NCI-H2081 (cell line): ENCODE measurements around the gene LRRC28.
A peak's percentile ranks its signal among the peaks of the same experiment; 100 is the strongest.

ENCODE experiments used
- DNase-seq, 2 experiments: peaks; one replicate each; lab custom pipeline; 2025; lab: John Stamatoyannopoulos, UW

Gene LRRC28

DNA sequence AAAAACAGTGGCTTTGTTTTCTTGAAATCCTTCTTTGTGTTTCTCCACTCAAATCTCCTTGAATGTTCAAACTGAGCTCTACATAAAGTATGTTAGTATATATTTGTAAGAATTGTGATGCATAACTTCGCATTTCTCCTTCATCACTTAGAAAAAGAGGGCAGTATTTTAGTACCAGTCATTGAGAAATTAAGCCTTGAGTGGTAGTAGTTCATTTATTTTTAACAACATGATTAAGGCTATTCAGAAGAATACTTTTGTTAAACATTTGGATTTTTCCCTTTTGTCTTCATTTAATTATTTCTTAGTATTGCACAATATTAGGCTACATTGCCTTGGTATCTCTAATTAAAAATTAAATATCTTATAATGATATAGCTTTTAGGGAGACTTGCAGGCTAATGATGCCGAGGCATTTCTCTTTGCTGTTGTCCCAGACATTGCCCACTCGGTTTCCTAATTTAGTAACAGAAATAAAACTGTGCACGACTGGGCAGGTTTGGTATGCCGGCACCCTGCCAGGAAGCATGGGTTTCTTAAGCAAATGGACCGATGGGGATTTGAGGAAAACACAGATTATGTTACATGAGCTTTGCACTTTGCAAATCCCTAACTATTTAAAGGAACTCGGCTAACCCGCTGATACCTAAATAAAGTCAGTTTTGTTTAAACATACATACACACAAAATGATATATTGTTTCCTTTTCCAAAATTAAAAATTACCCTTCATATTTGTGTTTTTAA lies 54.7 kb downstream of the LRRC28 start:
- DNase-seq, result peak in 1 of 2 experiments; percentile 75

DNA sequence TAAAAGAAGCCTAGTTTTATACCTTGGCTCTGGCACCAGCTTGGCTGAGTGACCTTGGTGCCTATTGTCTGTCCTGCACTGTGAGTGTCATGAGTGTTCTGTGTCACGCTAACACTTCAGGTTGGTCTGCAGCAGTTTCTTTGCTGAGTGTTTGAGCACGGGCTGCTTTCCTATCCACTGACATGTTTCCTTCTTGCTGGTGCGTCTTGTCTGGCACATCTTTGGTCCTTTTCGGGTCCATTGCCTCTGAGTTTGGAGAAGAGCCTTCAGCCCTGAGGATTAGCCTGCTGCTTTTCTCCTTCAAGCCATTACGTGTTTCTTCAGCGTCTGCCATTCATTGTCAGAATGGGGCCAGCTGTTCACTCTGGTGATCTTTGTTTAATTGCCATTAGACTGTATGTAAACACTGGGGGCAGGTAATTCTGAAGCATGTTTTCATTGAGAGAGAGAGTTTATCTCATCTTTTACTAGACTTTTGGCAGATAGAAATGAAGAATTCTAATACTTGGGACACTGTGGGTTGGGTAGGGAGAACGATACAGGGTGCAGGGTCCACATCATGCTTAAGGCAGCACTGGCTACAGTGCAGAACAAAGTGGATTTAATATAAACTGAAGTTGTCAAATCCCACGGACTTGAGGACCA lies 55.5 kb downstream of the LRRC28 start:
- DNase-seq, result peak; percentile 19 to 66

DNA sequence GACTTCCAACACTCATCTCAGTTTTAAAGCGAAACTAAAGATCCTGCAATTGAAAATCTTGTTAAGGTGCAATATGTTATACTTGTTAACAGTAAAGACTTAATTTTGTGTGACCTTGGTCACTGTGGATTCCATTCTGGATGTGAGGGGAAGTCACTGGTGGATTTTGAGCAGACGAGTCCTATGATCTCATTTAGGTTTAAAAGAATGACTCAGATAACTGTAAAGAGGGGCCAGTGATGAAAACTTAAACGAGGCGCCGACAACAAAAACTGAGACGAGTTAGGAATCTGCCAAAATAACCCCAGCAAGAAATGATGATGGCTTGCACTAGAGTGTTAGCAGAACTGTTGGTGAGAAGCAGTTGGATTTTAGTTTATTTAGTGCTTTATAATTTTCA lies 56.5 kb downstream of the LRRC28 start:
- DNase-seq, result no peak

DNA sequence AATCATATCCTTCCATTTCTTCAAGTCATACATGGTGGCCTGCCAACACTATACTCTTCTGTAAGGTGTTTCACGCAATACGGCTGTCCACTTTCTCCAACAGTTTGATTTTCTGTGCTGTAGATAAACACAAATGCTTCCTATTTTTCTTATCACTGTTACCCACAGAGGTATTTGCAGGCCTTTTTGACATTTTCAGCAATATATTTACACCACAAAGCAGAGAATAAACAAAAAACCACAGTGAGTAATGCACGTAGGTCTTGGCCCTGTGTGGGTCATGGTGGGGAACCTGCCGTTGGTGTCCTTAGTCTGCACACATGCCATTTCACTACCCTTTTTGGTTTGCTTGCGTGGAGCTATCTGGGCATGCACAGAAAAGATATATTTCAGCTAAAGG lies 59.5 kb downstream of the LRRC28 start:
- no peak for DNase-seq

DNA sequence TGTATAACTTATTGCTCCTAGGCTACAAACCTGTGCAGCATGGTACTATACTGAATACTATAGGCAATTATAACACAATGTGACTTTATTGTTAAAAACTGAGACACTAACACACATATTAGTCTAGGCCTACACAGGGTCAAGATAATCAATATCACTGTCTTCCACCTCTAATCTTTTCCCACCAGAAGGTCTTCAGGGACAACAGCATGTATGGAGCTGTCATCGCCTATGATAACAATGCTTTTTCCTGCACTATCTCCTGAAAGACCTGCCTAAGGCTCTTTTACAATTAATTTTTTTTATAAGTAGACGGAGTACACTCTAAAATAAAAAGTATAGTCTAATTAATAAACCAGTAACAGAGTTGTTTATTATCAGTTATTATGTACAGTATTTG lies 60.9 kb downstream of the LRRC28 start:
- DNase-seq, result no peak

DNA sequence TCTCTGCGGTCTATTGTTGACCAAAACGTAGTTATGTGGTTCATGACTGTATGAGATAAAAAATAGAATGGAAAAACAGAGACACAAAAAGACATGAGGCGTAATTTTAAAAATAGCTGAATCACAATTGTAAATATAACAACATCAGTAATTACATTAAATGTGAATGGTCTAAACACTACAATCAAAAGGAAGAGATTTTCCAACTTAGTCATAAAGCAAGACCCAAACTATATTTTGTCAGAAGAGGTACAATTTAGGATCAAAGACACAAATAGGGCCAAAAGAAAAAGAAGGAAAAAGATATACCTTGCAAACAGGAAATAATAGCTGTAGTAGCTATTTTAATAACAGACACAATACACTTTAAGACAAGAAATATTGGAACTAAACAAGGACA lies 61.5 kb downstream of the LRRC28 start:
- no peak for DNase-seq

DNA sequence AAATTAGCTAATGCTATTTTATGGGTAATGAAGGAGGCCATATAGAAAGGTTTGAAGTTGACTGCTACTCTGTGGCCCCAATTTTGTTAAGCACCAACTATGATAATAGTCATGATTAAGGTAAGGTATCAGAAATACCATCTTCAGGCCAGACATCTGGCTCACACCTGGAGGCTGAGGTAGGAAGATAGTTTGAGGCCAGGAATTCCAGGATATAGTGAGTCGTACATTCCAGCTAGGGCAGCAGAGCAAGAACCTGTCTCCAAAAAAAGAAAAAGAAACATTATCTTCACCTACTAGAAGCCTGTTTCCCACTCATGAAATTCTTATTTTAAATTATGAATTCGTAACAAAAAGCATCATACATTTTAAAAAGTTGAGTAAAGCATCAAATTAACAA lies 64.4 kb downstream of the LRRC28 start:
- DNase-seq, result no peak

DNA sequence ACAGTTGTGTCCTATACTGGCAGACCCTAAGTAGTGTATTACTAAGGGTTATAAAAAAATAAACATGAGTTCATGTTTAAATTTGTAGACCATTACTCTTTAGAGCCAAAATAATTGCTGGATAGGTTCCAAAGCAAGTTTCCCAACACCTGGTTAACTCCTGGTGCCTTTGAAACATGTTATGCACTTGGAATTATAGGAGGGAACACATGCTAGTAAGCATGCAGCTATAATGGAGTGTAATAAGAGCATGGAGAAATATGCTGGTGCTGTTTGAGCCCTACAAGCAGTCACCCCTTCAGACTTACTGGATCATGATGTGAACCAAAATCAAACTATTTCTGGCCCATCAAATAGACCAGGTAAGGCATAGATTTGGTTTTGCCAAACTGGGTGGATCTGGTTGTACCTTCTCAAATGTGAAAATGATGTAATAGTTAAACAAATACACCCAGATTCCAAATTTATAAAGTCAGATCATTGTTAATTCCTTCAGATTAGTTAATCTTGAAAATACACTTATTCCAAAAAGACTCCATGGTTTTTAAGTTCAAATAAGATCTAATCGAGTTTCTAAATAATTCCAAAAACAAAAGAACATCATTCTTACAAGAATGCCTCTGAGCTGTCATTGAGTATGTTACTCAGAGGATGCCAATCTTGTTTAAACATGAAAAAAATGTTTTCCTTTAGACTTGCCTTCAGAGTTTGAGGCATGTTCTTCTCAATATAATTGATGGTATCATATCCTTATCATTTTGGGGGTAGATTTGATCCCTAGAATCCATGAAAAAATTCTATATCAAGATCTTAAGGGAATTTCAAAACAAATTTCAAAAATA lies 69.3 kb downstream of the LRRC28 start:
- DNase-seq, result no peak

DNA sequence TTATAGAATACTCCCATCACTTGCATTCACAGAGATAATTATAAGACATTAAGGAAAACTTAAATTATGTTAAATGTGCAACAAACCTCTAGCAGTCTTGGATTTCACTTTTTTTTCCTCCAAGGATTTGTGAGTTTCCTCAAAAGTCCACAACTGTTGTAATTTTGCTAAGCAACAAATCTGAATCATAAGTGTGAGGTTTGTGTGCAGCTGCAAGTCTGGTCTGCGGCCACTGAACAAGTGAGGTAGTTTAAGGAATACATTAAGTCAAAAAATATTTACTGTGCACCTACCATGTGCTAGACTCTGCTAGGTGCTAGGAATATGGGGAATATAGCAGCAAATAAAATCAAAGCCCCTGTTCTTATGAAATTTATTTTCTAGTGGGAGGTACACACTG lies 70.2 kb downstream of the LRRC28 start:
- DNase-seq, result no peak

DNA sequence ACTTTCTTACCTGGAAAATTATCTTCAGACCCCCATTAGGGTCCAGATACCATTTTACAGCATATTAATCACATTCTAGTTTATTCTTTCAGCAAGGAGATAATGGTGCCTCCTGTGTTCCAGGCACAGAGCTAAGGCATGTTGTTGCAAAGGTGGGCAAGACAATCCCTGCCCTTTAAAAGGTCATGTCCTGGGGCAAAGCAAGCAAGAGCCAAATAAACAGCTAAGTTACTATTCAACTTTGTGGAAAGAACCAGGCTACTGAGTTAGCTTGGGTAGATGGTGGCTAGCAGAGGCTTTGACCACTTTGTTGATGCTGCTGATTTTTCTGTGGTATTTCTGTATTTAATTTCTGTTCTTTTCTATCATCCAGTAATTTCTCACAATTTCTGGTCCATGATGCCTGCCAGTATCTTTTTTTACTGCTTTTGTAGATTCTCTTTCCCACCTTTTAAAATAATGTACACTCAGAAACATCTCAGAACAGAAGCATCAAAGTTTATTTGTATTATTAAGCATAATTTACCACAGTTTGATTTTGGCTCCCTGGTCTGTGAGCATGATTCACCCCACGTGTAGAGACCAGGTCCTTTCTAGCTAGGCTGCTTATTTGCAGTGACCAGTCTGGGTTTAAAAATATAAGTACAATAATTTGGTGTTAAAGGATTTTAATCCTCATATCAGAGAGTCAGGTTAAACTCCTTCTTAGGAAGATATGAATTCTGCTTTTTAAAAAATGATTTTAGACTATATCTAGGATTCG lies 71.5 kb downstream of the LRRC28 start:
- no peak for DNase-seq

DNA sequence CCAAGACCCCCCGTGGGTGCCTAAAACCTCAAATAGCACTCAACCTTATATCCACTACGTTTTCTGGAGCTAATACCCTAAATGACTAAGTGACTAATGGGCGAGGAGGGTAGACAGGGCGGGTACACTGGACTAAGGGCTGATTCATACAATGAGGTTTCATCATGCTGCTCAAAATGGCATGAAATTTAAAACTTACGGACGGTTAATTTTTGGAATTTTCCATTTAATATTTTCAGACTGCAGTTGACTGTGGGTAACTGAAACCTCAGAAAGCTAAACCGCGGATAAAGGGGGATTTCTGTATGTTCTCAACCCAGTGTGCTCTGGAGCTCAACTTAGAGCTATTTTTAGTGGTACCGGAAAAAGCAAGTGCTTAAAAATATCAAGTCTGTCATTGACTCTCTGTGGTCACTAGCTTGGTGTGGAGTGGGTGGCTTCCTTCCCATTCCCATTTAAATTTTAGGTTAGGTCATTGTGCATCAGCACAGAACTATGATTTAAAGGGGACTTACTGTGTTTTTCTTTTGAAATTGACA lies 72.9 kb downstream of the LRRC28 start:
- DNase-seq, result no peak

DNA sequence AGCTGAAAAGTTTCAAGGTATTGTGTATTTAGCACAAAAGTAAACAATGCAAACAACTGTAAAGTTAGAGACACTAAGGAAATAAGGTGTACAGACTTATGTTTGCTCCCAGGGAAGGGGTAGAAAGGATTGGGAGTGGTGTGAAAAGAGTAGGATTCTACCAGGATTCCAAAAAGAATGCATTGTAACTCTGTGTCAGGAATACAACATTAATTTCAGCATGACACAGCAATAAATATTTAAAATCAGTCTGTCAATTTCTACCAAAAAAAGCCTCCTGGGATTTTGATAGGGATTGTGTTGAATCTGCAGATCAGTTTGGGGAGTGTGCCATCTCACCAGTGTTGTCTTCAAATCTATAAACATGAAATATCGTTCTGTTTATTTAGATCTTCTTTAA lies 73.4 kb downstream of the LRRC28 start:
- DNase-seq, result no peak

DNA sequence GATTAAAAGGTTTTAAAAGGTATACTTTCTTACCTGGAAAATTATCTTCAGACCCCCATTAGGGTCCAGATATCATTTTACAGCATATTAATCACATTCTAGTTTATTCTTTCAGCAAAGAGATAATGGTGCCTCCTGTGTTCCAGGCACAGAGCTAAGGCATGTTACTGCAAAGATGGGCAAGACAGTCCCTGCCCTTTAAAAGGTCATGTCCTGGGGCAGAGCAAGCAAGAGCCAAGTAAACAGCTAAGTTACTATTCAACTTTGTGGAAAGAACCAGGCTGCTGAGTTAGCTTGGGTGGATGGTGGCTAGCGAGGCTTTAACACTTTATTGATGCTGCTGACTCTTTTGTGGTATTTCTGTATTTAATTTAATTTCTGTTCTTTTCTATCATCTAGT lies 75.0 kb downstream of the LRRC28 start:
- DNase-seq, result no peak

DNA sequence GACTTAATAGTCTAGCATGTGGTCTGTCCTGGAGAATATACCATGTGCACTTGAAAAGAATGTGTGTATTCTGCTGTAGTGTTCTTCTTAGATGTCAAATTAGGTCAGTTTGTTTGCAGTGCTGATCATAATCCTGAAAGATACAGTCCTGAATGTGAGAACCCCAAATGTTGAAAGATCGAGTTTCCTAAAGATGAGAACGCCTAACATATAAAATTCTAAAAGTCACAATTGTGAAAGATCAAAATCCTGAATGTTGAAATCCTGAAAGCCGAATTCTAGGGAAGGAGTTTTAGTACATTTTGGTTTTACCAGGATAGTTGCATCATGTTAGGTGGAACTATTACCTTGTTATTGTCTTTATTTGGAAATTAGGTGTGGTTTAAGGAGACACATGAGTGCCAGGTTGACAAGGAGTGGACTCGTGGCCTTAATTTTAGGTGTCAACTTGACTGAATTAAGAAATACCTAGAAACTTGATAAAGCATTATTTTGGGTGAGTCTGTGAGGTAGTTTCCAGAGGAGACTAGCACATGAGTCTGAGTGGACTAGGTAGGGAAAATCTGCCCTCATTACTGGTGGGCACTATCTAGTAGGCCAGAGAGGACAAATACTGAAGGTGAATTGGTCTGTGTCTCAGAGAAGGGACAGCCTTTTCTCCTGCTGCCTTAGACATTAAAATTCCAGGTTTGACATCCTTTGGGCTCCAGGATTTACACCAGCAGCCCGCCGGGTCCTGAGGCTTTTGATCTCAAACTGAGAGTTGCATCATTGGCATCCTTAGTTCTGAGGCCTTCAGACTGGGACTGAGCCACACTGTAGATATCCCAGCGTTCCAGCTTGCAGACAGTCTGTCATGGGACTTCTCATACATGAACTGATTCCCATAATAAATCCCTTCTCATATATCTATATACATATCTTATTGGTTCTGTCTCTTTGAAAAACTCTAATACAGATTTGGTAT lies 77.1 kb downstream of the LRRC28 start:
- no peak for DNase-seq

DNA sequence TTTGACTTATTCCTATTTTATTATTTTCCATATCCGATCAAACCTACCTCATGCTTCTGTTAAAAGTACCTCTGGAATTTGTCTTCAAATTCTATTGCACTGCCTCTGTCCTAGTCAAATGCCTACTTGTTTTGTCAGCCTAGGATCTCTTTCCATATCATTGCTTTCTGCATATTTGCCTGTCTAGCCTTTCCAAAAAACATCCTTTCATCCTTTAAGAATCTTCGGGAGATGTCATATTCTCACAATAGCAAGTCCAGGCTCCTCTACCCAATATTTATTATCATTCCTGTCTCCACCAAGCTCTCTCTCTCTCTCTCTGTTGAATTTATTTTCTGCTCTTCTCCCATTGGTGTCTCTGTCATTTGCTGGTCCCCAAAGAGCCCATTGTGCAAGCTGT lies 80.1 kb downstream of the LRRC28 start:
- no peak for DNase-seq

DNA sequence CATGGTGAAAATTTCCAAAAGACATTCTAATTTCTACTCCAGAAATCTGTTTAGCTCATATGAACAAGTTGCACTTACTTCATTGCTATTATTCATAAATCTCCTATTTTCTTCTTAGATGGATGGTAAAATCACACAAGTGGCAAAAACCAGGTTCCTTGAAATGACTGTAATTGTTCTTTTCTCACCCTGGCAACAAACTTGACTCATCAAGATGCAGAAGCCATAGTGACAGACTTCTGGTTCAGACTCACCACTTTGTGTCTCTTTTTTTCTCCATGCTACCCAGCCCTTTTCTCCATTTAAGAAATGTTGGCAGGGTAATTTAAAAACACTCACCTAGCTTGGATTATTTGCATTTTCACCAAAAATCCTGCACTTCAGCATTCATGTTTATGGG lies 82.1 kb downstream of the LRRC28 start:
- no peak for DNase-seq

DNA sequence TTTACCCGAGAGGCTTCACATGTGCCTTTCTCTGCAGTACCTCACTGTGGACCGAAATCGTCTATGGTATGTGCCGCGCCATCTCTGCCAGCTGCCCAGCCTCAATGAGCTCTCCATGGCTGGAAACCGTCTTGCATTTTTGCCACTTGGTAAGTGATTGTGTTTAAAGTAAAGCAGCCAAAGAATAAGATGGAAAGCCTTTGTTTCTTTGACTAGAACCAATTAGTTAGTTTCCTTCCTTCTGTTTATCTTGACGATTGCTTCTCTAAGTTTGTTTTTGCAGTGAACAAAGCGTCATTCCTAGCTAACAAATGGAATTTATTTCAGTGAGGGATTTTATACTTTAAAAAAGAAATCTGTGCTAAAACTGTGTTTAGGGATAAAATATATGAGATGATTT lies 82.7 kb downstream of the LRRC28 start:
- no peak for DNase-seq

DNA sequence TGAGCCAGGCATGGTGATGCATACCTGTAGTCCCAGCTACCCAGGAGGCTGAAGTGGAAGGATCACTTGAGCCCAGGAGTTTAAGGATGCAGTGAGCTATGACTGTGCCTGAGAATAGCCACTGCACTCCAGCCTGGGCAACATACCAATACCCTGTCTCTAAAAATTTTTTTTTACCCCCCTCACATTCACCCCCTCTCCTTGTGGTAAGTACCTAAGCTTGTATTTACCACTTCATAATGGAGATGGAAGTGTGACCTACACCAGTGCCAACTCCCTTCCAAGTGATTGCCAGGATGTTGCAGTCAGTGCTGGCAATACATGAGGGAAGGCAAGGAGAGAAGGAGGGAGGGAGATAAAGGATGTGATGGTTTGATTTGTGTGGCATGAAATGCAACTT lies 84.2 kb downstream of the LRRC28 start:
- DNase-seq, result no peak

DNA sequence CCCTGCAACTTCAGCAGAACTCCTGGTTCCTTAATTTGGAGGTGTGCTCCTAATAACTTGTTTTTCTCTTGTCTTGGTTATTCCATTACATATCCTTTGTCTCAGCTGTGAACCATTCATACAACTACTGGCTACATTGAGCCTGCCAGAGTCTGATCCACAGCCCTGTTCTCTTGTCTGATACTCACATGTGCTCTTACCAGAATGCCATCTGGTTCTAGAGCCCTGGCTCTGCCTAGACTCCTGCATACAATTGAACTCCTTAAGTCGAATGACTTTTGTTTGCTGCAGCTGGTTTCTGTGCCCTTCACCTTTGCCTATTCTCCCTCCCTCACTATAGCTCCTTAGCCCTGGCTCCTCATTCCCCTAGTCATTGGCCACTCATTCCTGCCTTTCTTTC lies 85.5 kb downstream of the LRRC28 start:
- DNase-seq, result no peak

DNA sequence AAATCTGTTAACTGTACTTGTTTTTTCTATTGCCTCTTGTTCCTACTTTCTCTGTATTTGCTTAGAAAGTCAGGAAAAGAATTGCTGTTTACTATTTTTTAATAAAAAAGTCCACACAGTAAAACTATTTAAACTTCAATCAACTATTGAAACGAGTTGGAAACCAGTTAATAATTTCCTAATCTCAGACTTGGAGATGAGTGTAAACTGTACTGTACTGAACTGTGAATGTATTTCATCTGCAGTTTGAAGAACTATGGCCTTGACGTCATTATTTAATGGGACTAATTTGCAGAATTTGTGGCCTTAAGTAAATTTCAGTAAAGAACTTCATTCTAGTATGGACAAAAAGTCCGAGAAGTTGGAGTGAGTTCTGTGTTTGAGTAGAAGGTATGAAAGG lies 89.1 kb downstream of the LRRC28 start:
- DNase-seq, result no peak

DNA sequence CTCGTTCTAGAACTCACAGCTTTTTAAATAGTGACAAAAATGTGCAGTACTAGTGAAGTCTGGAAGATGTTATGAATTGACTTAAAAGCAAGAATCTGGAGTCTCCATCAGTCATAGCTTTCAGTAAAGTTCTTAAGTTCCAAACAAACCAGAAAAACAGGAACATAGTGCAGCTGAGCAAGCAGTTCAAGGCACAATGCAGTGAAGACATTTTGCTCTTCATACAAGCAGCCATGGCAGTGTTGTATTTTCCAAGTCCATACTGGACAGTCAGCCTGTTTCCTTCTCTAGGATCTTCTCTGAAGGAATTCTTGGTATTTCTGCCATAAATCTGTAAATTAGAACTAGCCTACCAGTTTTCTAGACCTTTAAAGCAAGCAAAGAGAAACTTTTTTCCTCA lies 90.5 kb downstream of the LRRC28 start:
- no peak for DNase-seq
